Mesodermal cell (in vitro differentiated cells): ENCODE results near the gene KAZN.

Experiments used
- H3K27ac ChIP-seq: 2 replicates; pipeline ENCODE4 v1.7.0; 2013; ENCODE audit warnings: mild to moderate bottlenecking, low read depth, low read length, moderate library complexity; ENCODE audit not compliant: severe bottlenecking
- H3K36me3 ChIP-seq: 2 replicates; pipeline ENCODE4 v1.7.1; 2013; ENCODE audit warnings: mild to moderate bottlenecking, low read length, moderate library complexity; ENCODE audit not compliant: control insufficient read depth, insufficient read depth
- H3K4me1 ChIP-seq: one replicate; pipeline ENCODE4 v1.7.1; 2013; ENCODE audit warnings: mild to moderate bottlenecking, low read length; ENCODE audit not compliant: insufficient read depth, control insufficient read depth, poor library complexity, severe bottlenecking
- H3K4me3 ChIP-seq: 2 replicates; pipeline ENCODE4 v1.7.0; 2013; ENCODE audit warnings: low read length, control low read depth, mild to moderate bottlenecking; ENCODE audit not compliant: insufficient read depth, poor library complexity, severe bottlenecking; ENCODE audit errors: extremely low read depth
- H3K9me3 ChIP-seq: 2 replicates; pipeline ENCODE4 v1.7.1; 2013; ENCODE audit warnings: mild to moderate bottlenecking, low read length, moderate library complexity; ENCODE audit not compliant: control insufficient read depth
- WGBS, 2 experiments: methylation state at CpG; one replicate each; pipeline ENCODE4 v1.1.5; 2013; ENCODE audit warnings: missing lambda C conversion rate in 2 of 2; ENCODE audit not compliant: insufficient coverage in 2 of 2; 5-methylcytosine and 5-hydroxymethylcytosine counted together

The KAZN gene

DNA sequence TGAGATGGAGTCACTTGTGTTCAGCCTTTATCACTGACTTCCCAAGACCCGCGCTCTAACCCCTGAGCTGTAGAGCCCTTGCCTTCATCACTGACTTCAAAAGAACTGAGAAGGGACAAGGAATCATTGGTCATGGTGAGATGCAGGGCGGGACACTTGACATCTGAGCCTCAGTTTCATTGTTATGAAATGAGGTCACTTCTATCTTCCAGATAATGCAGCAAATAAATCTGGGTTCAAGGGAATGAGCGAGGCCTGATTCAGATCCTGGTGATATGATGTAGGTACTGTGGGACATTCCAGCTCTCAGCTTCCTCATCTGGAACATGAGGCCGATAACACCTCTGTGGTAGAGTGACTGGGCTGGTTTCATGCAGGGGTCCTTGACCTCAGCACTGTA, 13.8 kb downstream of the KAZN start:
- H3K36me3 ChIP-seq = no peaks in the 10 kb centered on the region
- H3K27ac ChIP-seq = no peak overlapping the region
- WGBS, 2 experiments = 79 to 81% methylated on average over 5 of the region's 5 CpGs
- H3K9me3 ChIP-seq = no peaks in the 10 kb centered on the region
- no peak overlapping the region for H3K4me3 ChIP-seq
- no peaks in the 10 kb centered on the region for H3K4me1 ChIP-seq

DNA sequence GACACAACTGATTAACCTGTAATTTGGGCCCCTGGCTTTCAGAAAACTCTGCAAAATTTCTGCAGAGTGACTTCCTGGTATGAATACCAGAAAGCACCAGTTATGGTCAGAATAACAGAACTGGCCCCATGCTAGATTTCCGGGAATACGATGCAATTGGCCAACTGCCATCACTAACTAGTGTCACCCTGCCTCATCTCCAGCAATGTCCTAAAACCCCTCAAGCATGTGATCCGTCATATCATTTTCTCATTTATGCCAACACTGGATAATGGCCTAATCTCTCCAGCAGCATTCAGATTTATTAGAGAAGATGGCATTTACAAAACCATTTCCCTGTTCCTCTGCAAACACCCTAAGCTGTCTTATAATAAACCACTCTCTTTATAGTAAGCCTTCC, 15.4 kb downstream of the KAZN start:
- Histone ChIP-seq H3K27ac (no peak overlapping the region), H3K36me3 (no peaks in the 10 kb centered on the region), H3K9me3 (no peaks in the 10 kb centered on the region), H3K4me3 (no peak overlapping the region), H3K4me1 (no peaks in the 10 kb centered on the region)
- 94 to 100% methylated on average over 1 to 3 of the region's 3 CpGs for WGBS, 2 experiments

DNA sequence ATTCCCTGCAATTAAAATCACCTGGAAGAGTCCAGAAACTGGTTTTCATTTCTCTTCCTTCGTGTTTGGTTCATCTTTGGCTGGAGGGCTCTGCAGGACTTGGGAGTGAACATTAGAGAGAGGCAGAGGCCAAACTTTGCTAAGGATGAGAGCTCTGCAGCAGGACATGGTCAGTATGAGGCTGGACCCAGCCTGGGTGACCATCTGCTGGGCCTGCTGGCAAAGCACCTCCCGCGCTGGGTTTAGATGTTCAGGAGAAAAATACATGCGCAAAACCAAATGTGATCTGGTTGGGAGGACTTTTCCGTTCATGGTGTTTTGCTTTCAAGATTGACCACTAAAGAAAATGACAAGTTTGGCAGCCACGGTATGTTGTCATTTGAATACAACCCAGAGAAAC, 15.9 kb downstream of the KAZN start:
- Histone ChIP-seq H3K4me3 (no peak overlapping the region), H3K4me1 (no peaks in the 10 kb centered on the region), H3K36me3 (no peaks in the 10 kb centered on the region), H3K27ac (no peak overlapping the region), H3K9me3 (no peaks in the 10 kb centered on the region)
- 90 to 97% methylated on average over 6 of the region's 6 CpGs for WGBS, 2 experiments

DNA sequence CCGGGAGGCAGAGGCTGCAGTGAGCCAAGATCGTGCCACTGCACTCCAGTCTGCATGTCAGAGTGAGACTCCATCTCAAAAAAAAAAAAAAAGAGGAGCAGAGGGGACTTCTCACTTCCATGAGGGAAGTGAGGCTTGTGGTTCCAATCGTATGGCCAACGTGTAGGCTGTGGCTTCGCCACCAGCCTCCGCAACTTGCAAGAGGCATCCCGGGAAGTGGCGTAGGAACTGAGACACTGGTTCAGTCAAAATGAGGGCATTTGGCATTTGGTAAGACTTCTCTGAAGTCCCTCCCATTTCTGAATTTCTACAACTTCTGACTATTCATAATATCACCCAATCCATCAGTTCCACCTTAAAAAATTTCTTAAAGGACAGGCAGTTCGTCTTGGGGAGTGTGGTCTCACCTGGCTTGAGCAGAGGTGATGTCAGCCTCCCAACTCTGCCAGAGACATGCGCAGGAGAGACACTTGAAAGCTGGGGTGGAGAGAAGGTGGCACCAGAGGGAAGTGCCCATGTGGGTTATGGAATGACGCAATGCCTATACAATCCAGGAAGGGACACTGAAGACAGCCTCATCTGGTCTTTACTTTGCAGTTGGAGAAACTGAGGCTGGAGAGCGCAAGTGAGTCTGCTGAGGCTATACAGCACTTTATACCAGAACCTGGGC, 17.2 kb downstream of the KAZN start:
- 81 to 96% methylated on average over 11 to 12 of the region's 12 CpGs for whole genome bisulfite sequencing, 2 experiments
- Histone ChIP-seq H3K27ac (no peak overlapping the region), H3K9me3 (no peaks in the 10 kb centered on the region), H3K36me3 (no peaks in the 10 kb centered on the region), H3K4me3 (no peak overlapping the region), H3K4me1 (no peaks in the 10 kb centered on the region)

DNA sequence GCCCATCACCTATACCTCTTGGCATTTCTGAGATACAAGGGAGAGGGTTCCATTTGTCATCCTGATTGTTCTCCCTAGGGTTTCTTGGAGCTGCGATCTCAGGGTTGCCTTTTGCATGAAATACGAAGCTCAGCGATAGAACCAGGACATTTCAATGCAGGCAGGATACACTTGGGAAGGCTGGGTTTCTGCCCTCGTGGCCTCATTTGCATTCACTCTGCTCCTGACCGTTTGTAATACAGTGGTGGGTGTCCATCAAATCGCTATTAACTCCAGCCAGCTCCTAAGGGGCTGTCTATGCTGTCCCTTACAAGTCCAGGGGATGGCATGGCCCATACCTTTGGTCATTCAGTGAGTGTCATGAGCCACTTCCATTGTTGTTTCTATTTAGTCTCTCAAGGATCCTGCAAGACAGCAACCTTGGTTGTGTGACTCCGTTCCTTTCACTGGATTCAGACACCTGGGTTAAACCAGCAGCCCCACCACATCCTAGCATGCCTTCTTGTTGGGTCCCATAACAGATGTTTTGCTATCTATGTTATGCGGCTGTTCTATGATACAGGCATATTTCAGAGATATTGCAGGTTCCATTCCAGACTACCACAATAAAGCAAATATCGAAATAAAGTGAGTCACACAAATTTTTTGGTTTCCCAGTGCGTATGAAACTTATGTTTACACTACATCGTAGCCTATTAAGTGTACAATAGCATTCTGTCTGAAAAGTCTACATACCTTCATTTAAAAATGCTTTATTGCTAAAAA, 18.3 kb downstream of the KAZN start:
- Histone ChIP-seq H3K27ac (no peak overlapping the region), H3K9me3 (no peaks in the 10 kb centered on the region), H3K4me3 (no peak overlapping the region), H3K36me3 (no peaks in the 10 kb centered on the region), H3K4me1 (no peaks in the 10 kb centered on the region)
- 70 to 76% methylated on average over 8 to 10 of the region's 11 CpGs for WGBS, 2 experiments

DNA sequence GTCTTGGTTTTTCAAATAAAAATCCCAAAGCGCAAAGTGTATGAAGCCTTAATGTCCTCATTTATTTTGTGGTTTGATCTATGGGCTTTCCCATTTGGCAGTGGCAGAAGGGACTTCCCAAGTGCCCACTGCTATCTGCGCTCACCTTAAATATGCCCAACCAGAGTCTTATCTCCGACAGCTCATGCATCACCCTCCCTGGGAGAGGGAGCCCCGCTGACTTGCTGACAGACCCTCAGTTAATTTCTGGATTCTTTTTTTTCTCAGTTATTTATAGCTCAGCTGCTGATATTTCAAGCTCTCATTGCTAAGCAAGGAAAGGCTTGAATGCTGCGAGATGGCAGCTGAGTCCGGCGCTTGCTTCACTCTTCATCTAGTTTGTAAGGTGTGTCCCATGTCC, 19.3 kb downstream of the KAZN start:
- Histone ChIP-seq H3K36me3 (no peaks in the 10 kb centered on the region), H3K4me1 (no peaks in the 10 kb centered on the region), H3K27ac (no peak overlapping the region), H3K4me3 (no peak overlapping the region), H3K9me3 (peaks cover 3% of the 10 kb centered on the region)
- 89 to 96% methylated on average over 6 to 7 of the region's 7 CpGs for WGBS, 2 experiments

DNA sequence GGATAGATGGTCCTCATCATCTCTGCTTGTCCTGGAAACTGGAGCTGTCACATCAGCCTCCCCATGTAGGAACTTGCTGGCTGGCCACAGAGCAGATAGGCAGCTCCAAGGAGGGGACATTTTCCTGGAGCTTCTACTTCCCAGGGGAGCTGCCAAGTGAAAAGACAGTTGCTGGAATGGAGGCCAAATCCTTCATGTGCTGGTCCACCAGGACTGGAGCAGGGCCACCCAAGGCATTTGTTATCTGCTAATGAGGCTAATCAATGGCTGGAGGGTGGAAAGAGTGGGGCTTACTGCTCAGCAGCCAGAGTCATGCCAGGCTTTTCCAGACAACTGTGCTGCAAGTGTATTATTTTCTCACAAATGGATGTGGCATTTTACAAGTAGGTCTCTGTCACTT, 22.5 kb downstream of the KAZN start:
- no peak overlapping the region for H3K27ac ChIP-seq
- H3K4me3 ChIP-seq = no peak overlapping the region
- H3K9me3 ChIP-seq = peaks cover 6% of the 10 kb centered on the region
- H3K36me3 ChIP-seq = no peaks in the 10 kb centered on the region
- peaks cover 4% of the 10 kb centered on the region for H3K4me1 ChIP-seq

DNA sequence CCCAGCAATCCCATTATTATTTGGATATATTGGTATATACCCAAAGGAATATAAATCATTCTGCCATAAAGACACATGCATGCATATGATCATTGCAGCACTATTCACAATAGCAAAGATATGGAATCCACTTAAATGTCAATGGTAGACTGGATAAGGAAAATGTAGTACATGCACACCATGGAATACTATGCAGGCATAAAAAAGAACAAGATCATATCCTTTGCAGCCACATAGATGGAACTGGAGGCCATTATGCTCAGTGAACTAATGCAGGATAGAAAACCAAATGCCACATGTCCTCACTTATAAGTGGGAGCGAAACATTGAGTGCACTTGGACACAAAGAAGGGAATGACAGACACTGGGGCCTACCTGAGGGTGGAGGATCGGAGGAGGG, 24.6 kb downstream of the KAZN start:
- peaks cover 6% of the 10 kb centered on the region for H3K9me3 ChIP-seq
- WGBS, 2 experiments = 100% methylated on average over 1 of the region's 2 CpGs
- peaks cover 10% of the 10 kb centered on the region for H3K4me1 ChIP-seq
- H3K36me3 ChIP-seq = no peaks in the 10 kb centered on the region
- H3K4me3 ChIP-seq = no peak overlapping the region
- H3K27ac ChIP-seq = no peak overlapping the region

DNA sequence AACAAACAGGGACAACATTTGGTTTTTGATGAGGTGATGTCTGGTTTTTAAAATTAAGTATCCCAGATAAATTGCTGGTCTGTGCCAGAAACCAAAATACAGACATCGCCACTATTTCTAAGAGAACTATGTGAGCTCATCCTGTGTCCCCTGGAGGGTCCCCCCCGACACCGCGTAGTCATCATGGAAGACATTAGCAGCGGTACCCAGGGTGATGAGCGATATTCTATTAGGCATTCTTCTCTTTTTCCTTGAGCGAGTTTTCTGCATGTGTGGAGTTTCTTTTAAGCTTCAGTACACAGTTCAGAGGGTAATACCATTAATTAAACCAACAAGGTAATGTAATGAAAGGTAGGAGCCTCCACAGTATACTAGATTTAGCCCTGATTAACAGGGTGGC, 26.5 kb downstream of the KAZN start:
- WGBS, 2 experiments = 92% methylated on average over 5 to 6 of the region's 7 CpGs
- Histone ChIP-seq H3K36me3 (no peaks in the 10 kb centered on the region), H3K4me1 (peaks cover 10% of the 10 kb centered on the region), H3K4me3 (no peak overlapping the region), H3K9me3 (peaks cover 6% of the 10 kb centered on the region), H3K27ac (no peak overlapping the region)

DNA sequence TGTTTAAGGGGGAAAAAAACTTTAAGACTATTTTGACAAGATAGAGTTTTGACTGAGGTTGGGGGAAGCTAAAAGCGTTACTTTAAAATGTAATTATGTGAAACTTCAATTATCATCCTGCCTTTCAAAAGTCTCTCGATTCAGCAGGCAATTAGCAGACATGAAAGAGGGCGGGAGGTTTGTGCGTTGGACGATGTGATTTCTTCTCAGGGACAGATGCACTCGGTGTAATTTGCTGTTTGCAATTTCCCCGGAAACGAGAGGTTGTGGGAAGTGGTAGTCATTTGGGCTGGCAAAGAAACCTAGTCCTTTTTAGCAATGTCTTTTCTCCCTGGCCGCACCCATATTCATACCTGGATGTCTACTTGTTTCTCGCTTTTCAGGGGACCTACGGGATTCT, 27.1 kb downstream of the KAZN start:
- Histone ChIP-seq H3K9me3 (peaks cover 6% of the 10 kb centered on the region), H3K36me3 (no peaks in the 10 kb centered on the region), H3K27ac (no peak overlapping the region), H3K4me3 (no peak overlapping the region), H3K4me1 (peaks cover 10% of the 10 kb centered on the region)
- WGBS, 2 experiments = 74 to 86% methylated on average over 7 to 9 of the region's 11 CpGs

DNA sequence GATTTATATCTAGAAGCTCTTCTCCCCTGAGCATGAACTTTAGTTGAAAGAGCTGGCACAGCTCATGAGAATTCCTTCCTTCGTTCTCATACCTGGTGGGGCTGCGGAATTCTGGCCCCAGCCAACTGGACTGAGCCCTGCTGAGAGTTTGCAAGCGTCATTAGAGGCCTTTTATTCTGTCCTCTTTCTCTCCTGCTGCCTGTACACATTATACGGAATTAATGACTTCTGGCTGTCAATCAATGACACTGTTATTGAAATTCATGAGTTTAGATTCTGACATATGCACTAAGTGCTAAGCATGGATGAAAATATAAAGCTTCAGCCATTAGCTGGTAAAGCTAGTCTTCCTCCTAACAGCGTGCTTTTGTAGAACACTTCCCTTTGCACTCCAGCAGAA, 27.5 kb downstream of the KAZN start:
- Histone ChIP-seq H3K27ac (no peak overlapping the region), H3K4me3 (no peak overlapping the region), H3K36me3 (no peaks in the 10 kb centered on the region), H3K9me3 (peaks cover 6% of the 10 kb centered on the region), H3K4me1 (peaks cover 10% of the 10 kb centered on the region)
- WGBS, 2 experiments = 84 to 86% methylated on average over 2 to 4 of the region's 5 CpGs
